GM18861 (cell line): Measurements from ENCODE around the gene TRPM2.
"Not testable (repeated sequence)": the region's sequence is repeated elsewhere in the genome, so short reads cannot be mapped to it uniquely, and the experiment has no call there.

Experiments used
- ATAC-seq: cut with Tn5 transposase; IDR thresholded peaks from one replicate; pipeline ENCODE4 v1.9.1; 2021; ENCODE audit not compliant: unreplicated experiment

Gene TRPM2

DNA sequence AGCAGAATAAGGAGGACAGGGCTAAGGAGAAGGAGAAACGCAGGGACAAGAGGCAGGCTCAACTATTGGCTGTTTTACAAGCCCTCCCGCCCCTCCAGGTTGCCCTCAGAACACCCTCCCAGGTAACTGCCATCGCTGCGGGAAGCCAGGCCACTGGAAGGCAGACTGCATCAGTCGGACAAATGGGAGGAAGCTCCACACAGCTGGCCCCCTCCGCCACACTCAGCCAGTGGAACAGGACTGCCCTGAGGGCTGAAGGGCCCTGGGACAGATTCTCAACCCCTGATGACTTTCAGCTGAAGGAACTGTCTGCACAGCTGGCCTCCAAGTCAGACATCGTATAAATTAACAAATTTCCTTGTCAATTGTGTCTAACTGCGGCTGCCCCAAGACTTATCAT is 123.7 kb downstream of the TRPM2 start:
- ATAC-seq: no peak

DNA sequence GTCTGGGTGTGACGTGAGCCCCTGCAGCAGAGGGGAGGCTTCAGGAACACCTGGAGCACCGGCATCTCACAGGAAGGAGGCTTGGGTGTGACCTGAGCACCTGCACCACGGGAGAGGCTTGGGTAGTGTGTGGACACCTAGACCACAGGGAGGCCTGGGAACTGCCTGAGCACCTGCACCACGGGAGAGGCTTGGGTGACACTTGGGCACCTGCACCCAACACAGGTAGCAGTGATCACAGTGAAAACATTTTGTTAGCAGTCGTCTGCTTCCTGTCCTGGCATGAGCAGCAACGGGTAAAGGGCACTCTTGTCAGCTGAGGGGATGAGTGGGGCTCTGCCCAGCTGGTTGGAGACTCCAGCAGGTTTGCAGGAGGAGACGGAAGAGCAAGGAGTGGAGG is 124.3 kb downstream of the TRPM2 start:
- ATAC-seq: no peak

- ATAC-seq: no peak
Measured at GRCh38 chr21:44478124-44478800, 124.8 kb downstream of the TRPM2 start.

GRCh38 chr21:44478801-44479167 is 125.4 kb downstream of the TRPM2 start:
- ATAC-seq: no peak

- ATAC-seq: not testable (repeated sequence)
Measured at GRCh38 chr21:44479556-44480199, 126.3 kb downstream of the TRPM2 start.

GRCh38 chr21:44480200-44481053 is 127.0 kb downstream of the TRPM2 start:
- ATAC-seq: no peak

DNA sequence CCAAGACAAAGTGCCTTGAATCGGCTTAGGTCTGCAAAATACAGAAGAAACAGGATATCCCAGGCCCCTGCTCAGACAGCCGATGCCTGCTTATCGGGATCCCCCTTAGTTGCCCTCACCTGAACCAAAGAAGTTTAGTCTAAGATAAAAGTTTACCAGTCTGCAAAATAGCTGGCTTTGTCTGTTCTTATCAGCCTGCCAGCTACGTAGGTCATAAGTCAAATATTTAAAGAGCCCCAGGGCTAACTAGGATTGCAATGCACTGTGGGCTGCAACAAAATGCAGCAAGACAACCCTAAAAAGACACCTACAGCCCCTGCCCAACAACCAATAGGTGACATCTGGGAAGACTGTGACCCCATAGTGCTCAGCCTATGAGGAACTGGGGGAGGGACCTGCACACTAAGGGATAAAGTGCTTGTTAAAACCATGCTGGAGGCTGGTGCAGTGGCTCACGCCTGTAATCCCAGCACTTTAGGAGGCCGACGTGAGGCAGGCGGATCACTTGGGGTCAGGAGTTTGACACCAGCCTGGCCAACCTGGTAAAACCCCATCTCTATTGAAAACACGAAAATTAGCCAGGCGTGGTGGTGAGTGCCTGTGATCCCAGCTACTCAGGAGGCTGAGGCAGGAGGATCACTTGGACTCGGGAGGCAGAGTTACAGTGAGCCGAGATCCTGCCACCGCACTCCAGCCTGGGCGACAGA is 129.3 kb downstream of the TRPM2 start:
- no peak for ATAC-seq

GRCh38 chr21:44483288-44484237 is 130.1 kb downstream of the TRPM2 start:
- ATAC-seq: no peak

DNA sequence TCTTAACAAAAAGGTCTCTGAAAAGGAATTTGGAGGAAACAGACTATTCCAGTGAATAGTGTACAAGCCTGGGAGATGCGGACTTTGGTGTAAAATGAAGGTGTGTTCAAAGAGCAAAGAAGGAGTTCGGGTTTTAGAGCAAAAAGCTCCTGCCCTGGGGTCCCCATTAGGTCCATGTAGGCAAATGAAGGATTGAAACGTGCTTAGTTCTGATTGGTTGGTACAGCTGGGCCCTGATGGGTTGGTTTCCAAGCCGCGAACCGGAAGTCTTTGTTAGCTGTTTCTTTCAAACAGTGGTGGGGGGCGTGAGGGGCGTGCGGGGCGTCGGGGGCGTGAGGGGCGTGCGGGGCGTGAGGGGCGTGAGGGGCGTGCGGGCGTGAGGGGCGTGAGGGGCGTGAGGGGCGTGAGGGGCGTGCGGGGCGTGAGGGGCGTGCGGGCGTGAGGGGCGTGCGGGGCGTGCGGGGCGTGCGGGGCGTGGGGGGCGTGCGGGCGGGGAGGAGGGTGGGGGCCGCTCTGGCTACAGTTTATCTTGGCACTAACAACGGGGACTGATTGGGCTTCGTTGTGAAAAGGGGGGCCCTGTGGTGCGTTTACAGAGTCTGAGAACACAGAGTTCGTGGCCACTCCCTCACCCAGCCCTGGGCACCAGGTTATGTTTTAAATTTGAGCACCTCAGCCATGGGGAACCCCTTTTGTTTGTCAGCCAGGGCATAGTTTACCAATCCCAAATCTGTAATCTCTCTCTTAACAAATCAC is 131.3 kb downstream of the TRPM2 start:
- ATAC-seq: no peak

- no peak for ATAC-seq
Measured at GRCh38 chr21:44485254-44485793, 131.9 kb downstream of the TRPM2 start.

DNA sequence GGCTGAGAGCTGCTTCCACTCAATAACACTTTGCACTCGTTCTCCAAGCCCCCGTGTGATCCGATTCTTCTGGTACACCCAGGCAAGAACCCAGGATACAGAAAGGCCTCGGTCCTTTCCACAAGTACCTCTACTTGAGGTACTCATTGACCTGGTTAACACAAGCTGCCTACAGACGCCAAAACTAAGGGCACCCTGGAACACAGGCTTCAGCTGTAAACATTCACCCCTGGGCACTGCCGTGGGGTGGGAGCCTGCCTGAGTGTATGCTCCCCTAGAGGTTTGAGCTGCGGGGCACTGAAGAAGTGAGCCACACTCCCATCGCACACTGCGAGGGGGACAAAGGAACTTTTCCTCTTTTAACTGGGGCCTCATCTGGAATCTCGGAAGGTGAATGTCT is 132.4 kb downstream of the TRPM2 start:
- ATAC-seq: no peak

GRCh38 chr21:44486302-44486701 is 132.9 kb downstream of the TRPM2 start:
- no peak for ATAC-seq

GRCh38 chr21:44487831-44488230 is 134.4 kb downstream of the TRPM2 start:
- ATAC-seq: no peak

DNA sequence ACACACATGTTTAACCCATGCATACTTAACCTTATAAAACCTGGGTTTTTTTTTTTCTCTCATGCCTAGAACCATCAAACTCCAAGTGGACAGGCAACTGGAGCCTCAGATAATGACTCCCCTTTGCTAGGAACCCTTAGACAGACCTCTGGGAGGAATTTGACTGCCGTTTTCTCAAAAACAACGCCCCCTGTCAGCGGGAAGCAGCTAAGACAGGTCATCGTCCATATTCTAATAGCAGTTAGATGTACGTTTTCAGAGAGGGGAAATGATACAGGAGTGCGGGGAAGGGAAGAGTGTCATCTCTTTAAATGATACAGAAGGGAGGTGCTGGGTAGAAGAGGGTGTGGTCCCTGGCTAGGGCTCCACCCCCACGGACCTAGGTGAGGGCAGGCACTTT is 136.5 kb downstream of the TRPM2 start:
- no peak for ATAC-seq

GRCh38 chr21:44490405-44490804 is 137.0 kb downstream of the TRPM2 start:
- no peak for ATAC-seq

GRCh38 chr21:44490816-44491215 is 137.4 kb downstream of the TRPM2 start:
- ATAC-seq: no peak
